T-helper 1 cell treated with Interleukin-12 subunit alpha and Interleukin-12 subunit beta and Interleukin-4 antibody, amounts not matched to agents 30 μg/mL and 1 μg/mL, for 36 hours (primary cell): ENCODE measurements around the gene YBEY.
"Not testable (repeated sequence)": the region's sequence is repeated elsewhere in the genome, so short reads cannot be mapped to it uniquely, and the experiment has no call there.

Experiments used
- H3K27ac Mint-ChIP-seq: one replicate; pipeline ENCODE4 v1.8.0; 2021; ENCODE audit warnings: mild to moderate bottlenecking, mixed read lengths
- H3K27me3 Mint-ChIP-seq: one replicate; pipeline ENCODE4 v1.8.0; 2021; ENCODE audit warnings: low read depth, mixed read lengths
- H3K36me3 Mint-ChIP-seq: one replicate; pipeline ENCODE4 v1.8.0; 2021; ENCODE audit warnings: low read depth, mixed read lengths
- H3K4me1 Mint-ChIP-seq: one replicate; pipeline ENCODE4 v1.8.0; 2021; ENCODE audit warnings: low read depth, mixed read lengths
- H3K4me3 Mint-ChIP-seq: one replicate; pipeline ENCODE4 v1.8.0; 2021; ENCODE audit warnings: mild to moderate bottlenecking, moderate library complexity, mixed read lengths
- H3K9me3 Mint-ChIP-seq: one replicate; pipeline ENCODE4 v1.8.0; 2021; ENCODE audit warnings: mixed read lengths

YBEY gene

DNA sequence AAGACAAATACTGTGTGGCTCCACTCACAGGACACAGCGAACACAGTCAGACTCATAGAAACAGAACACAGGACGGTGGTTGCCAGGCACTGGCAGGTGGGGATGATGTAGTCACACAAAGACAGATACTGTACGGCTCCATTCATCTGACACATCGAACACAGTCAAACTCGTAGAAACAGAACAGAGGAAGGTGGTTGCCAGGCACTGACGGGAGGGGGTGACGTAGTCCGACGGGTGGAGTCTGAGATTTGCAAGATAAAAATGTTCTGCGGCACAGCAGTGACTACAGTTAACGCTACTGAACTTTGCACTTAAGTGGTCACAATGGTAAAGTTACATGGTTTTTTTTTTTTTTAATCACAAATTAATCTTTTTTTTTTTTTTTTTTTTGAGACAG, 18.8 kb downstream of the YBEY start:
- no peaks in the 10 kb centered on the region for H3K9me3 Mint-ChIP-seq
- H3K27me3 Mint-ChIP-seq = no peaks in the 10 kb centered on the region
- H3K36me3 Mint-ChIP-seq = peaks cover 29% of the 10 kb centered on the region
- H3K27ac Mint-ChIP-seq = no peak overlapping the region
- H3K4me1 Mint-ChIP-seq = no peaks in the 10 kb centered on the region
- no peak overlapping the region for H3K4me3 Mint-ChIP-seq

DNA sequence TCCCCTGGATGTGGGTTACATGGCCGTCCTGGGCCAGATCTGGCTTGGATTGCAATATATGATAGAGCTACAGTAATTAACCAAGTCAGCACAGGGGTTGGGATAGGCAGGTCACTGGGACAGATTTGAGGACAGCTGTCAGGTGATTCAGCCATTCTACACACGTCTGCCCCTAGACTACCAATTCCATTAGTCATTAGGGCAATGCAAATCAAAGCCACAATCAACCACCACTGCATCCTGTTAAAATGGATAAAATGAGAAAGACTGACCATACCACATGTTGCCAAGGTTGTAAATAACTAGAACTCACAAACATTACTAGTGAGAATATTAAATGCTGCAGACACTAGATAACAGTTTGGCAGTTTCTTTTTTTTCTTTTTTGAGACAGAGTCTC, 21.5 kb downstream of the YBEY start:
- no peak overlapping the region for H3K4me3 Mint-ChIP-seq
- no peaks in the 10 kb centered on the region for H3K4me1 Mint-ChIP-seq
- H3K27me3 Mint-ChIP-seq = no peaks in the 10 kb centered on the region
- peaks cover 26% of the 10 kb centered on the region for H3K36me3 Mint-ChIP-seq
- no peak overlapping the region for H3K27ac Mint-ChIP-seq
- H3K9me3 Mint-ChIP-seq = peaks cover 4% of the 10 kb centered on the region

DNA sequence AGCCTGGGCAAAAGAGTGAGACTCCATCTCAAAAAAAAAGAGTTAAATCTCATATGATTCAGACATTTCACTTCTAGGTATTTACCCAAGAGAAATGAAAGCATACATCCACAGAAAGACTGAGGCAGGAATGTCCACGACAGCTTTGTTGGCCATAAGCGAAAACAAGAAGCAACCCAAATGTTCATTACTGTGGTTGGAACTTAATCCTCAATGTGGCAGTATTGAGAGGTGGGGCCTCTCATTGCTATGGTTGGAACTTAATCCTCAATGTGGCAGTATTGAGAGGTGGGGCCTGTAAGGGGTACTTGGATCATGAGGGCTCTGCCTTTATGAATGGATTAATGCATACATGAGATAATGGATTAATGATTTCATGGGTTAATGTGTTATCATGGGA, 22.3 kb downstream of the YBEY start:
- no peaks in the 10 kb centered on the region for H3K4me1 Mint-ChIP-seq
- H3K27me3 Mint-ChIP-seq = no peaks in the 10 kb centered on the region
- H3K4me3 Mint-ChIP-seq = no peak overlapping the region
- peaks cover 4% of the 10 kb centered on the region for H3K9me3 Mint-ChIP-seq
- H3K36me3 Mint-ChIP-seq = peaks cover 30% of the 10 kb centered on the region
- no peak overlapping the region for H3K27ac Mint-ChIP-seq

DNA sequence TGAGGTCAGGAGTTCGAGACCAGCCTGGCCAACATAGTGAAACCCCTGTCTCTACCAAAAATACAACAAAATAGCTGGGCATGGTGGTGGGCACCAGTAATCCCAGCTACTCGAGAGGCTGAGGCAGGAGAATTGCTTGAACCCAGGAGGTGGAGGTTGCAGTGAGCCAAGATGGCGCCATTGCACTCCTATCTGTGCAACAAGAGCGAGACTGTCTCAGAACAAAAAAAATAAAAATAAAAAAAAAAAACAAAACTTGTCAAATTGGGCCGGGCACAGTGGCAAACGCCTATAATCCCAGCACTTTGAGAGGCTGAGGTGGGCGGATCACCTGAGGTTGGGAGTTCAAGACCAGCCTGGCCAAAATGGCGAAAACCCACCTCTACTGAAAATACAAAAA, 24.1 kb downstream of the YBEY start:
- not testable (repeated sequence) for H3K27ac Mint-ChIP-seq, H3K9me3 Mint-ChIP-seq, H3K4me3 Mint-ChIP-seq, H3K27me3 Mint-ChIP-seq, H3K4me1 Mint-ChIP-seq
- peaks cover 25% of the 10 kb centered on the region for H3K36me3 Mint-ChIP-seq

DNA sequence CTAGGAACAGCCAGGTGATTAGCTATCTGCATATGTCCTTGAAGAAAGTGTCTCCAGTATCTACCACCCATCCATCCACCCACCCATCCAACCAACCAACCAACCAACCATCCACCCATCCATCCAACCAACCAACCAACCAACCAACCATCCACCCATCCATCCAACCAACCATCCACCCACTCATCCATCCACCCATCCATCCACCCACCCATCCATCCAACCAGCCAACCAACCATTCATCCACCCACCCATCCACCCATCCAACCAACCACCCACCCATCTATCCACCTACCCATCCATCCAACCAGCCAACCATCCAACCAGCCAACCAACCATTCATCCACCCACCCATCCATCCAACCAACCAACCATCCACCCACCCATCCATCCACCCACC, 25.4 kb downstream of the YBEY start:
- Mint-ChIP-seq H3K36me3 (peaks cover 25% of the 10 kb centered on the region), H3K27ac (no peak overlapping the region), H3K4me3 (no peak overlapping the region), H3K27me3 (no peaks in the 10 kb centered on the region), H3K4me1 (no peaks in the 10 kb centered on the region), H3K9me3 (peaks cover 4% of the 10 kb centered on the region)

DNA sequence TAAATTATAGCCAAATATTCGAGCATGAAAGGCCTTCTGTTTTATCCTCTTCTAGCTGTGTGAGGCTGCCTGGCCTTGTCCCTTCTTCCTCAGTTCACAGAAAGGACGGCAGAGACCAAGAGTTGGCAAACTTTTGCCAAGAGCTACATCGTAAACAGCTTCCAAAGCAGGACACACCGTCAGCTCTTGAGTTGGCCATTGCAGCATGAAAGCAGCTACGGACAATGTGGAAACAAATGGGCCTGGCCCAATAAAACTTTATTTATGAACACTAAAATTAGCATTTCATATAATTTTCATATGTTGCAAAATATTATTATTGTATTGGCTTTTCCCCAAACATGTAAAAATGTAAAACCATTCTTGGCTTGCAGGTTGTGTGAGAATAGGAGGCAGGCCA, 26.8 kb downstream of the YBEY start:
- peaks cover 19% of the 10 kb centered on the region for H3K36me3 Mint-ChIP-seq
- H3K27me3 Mint-ChIP-seq = no peaks in the 10 kb centered on the region
- no peak overlapping the region for H3K4me3 Mint-ChIP-seq
- H3K27ac Mint-ChIP-seq = no peak overlapping the region
- H3K9me3 Mint-ChIP-seq = peaks cover 4% of the 10 kb centered on the region
- no peaks in the 10 kb centered on the region for H3K4me1 Mint-ChIP-seq

GRCh38 chr21:46314441-46315020, 28.4 kb downstream of the YBEY start:
- H3K9me3 Mint-ChIP-seq = peaks cover 4% of the 10 kb centered on the region
- H3K27ac Mint-ChIP-seq = no peak overlapping the region
- no peak overlapping the region for H3K4me3 Mint-ChIP-seq
- no peaks in the 10 kb centered on the region for H3K4me1 Mint-ChIP-seq
- H3K36me3 Mint-ChIP-seq = peaks cover 14% of the 10 kb centered on the region
- no peaks in the 10 kb centered on the region for H3K27me3 Mint-ChIP-seq

DNA sequence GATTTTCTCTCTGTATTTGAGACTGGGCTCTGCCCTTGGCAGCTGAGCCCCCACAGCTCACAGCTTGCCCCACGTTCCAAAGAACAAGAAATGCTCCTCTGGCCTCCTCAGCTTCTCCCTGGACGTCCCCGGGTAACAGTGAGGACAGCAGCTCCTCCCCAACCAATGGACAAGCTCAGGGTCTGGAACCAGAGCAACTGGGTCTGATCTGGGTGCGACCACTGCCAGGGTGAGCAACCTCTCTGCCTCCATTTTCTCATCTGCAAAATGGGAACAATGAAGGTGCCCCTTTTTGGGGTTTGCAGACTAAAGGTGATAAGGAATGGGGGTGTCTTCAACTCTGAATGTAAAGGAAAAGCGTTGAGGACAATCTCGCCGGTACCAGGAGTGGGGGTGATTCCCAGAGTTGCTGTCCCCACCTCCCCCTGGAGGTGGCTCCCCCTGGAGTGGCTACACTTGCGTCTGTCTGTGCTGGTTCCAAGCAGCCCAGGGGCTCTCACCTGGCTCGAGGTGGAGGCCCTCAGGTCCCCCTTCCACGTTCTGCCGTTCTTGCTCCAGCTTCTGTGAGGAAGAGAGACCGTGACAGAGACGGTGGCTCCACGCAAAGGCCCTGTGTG, 30.7 kb downstream of the YBEY start:
- Mint-ChIP-seq H3K27me3 (no peaks in the 10 kb centered on the region), H3K36me3 (peaks cover 13% of the 10 kb centered on the region), H3K27ac (no peak overlapping the region), H3K4me1 (peaks cover 14% of the 10 kb centered on the region), H3K4me3 (no peak overlapping the region), H3K9me3 (no peaks in the 10 kb centered on the region)

DNA sequence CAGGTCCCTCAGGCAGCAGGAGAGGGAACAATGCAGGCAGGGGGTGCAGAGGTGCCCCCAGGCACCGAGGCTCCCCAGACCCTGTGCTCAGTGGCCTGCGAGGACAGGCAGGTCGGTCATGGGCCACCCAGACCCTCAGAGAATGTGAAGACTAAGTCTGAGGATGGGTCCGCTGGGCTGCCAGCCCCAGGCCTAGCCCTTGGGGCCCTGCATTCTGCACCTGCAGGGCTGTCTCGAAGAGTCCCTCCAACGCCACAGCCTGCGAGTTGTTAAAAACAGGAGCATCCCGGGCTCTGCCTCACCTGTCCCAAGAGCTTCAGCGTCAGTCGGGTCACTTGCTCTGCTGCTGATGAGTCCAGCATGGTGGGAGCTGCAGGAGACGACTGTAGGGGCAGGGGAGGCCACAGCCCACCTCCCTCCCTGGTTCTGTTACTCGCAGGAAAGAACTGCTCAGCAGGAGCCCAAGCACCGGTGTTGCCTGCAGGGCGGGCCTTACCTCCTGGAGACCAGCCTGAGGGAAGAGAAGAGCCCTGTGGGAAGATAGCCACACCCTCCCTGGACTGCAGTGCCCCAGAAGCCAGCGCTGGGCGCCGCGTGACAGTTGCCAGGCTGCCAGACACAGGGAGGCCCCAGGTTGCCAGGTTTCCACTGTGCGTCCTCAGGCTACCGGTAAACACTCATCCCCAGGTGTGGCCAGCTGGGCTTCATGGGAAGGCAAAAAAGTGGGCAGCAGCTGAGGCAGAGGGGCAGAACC, 31.7 kb downstream of the YBEY start:
- Mint-ChIP-seq H3K4me3 (no peak overlapping the region), H3K36me3 (peaks cover 9% of the 10 kb centered on the region), H3K27ac (no peak overlapping the region), H3K27me3 (no peaks in the 10 kb centered on the region), H3K9me3 (no peaks in the 10 kb centered on the region), H3K4me1 (peaks cover 21% of the 10 kb centered on the region)

- Mint-ChIP-seq H3K4me1 (peaks cover 21% of the 10 kb centered on the region), H3K27ac (no peak overlapping the region), H3K27me3 (no peaks in the 10 kb centered on the region), H3K4me3 (no peak overlapping the region), H3K36me3 (peaks cover 8% of the 10 kb centered on the region), H3K9me3 (no peaks in the 10 kb centered on the region)
These were observed 32.3 kb downstream of the YBEY start for GRCh38 chr21:46318464-46318845.

- no peaks in the 10 kb centered on the region for H3K9me3 Mint-ChIP-seq
- H3K4me1 Mint-ChIP-seq = peaks cover 21% of the 10 kb centered on the region
- H3K27me3 Mint-ChIP-seq = no peaks in the 10 kb centered on the region
These were observed 33.0 kb downstream of the YBEY start for GRCh38 chr21:46319186-46319585.

DNA sequence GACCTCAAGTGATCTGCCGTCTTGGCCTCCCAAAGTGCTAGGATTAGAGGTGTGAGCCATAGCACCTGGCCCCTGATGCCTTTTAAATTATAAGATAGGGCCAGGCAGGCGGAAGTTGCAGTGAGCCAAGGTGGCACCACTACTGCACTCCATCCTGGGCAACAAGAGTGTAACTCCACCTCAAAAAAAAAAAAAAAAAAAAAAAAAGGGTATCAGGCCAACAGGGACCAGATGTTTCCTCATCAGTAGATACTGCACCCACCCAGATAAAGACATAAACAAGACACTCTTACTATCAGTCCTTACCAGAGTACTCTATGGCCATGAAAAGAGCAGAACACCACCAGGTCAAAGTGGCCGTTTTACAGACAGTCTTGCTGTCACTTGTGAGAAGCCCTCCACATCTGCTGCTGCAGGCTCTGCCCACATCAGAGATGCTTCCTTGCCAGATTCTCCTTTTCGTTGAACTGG, 34.2 kb downstream of the YBEY start:
- H3K4me3 Mint-ChIP-seq = peak overlapping the region; percentile 21
- H3K27ac Mint-ChIP-seq = peak overlapping the region; percentile 31
- H3K36me3 Mint-ChIP-seq = peaks cover 5% of the 10 kb centered on the region
- peaks cover 22% of the 10 kb centered on the region for H3K4me1 Mint-ChIP-seq
- H3K9me3 Mint-ChIP-seq = no peaks in the 10 kb centered on the region
- H3K27me3 Mint-ChIP-seq = no peaks in the 10 kb centered on the region

More at GRCh38 chr21:46319186-46319585, 33.0 kb downstream of the YBEY start:
- Mint-ChIP-seq H3K4me3 (no peak overlapping the region), H3K36me3 (peaks cover 4% of the 10 kb centered on the region), H3K27ac (no peak overlapping the region)

- H3K27me3 Mint-ChIP-seq = no peaks in the 10 kb centered on the region
- H3K4me1 Mint-ChIP-seq = peaks cover 36% of the 10 kb centered on the region
- H3K4me3 Mint-ChIP-seq = peak overlapping the region; percentile 98
- peaks cover 16% of the 10 kb centered on the region for H3K36me3 Mint-ChIP-seq
- H3K27ac Mint-ChIP-seq = peak overlapping the region; percentile 93
- H3K9me3 Mint-ChIP-seq = no peaks in the 10 kb centered on the region
These were observed 36.4 kb downstream of the YBEY start for GRCh38 chr21:46322351-46323226.

- Mint-ChIP-seq H3K4me3 (peak overlapping the region; percentile 98), H3K4me1 (peaks cover 37% of the 10 kb centered on the region), H3K27me3 (no peaks in the 10 kb centered on the region)
These were observed 37.1 kb downstream of the YBEY start for GRCh38 chr21:46323227-46323709.

More at GRCh38 chr21:46323227-46323709, 37.1 kb downstream of the YBEY start:
- H3K9me3 Mint-ChIP-seq = no peaks in the 10 kb centered on the region
- H3K36me3 Mint-ChIP-seq = peaks cover 19% of the 10 kb centered on the region
- H3K27ac Mint-ChIP-seq = peak overlapping the region; percentile 93
